GM18508 (cell line): Measurements from ENCODE around the gene TMEM233.

Experiments used
- ATAC-seq: cut with Tn5 transposase; IDR thresholded peaks from one replicate; pipeline ENCODE4 v1.9.1; 2021; ENCODE audit warnings: moderate number of reproducible peaks; ENCODE audit not compliant: insufficient read depth, unreplicated experiment

TMEM233 gene

GRCh38 chr12:119593578-119594398 is at the start of gene TMEM233:
Gene TMEM233, plus strand, starts transcription at chr12:119593774. Its CDS starts 75 bp downstream, at chr12:119593849.
- ATAC-seq, result no peak

GRCh38 chr12:119544765-119545625 is 48.6 kb upstream of the TMEM233 start:
- ATAC-seq, result no peak

GRCh38 chr12:119546340-119546739 is 47.2 kb upstream of the TMEM233 start:
- ATAC-seq, result no peak

- ATAC-seq, result no peak
Measured at GRCh38 chr12:119547001-119547400, 46.6 kb upstream of the TMEM233 start.

GRCh38 chr12:119556854-119557253 is 36.7 kb upstream of the TMEM233 start:
- no peak for ATAC-seq

GRCh38 chr12:119565404-119565803 is 28.2 kb upstream of the TMEM233 start:
- ATAC-seq, result no peak

GRCh38 chr12:119570771-119571170 is 22.8 kb upstream of the TMEM233 start:
- no peak for ATAC-seq

- ATAC-seq, result no peak
Measured at GRCh38 chr12:119573086-119573485, 20.5 kb upstream of the TMEM233 start.

GRCh38 chr12:119574255-119574654 is 19.3 kb upstream of the TMEM233 start:
- ATAC-seq, result no peak

- ATAC-seq, result no peak
Measured at GRCh38 chr12:119576118-119576810, 17.3 kb upstream of the TMEM233 start.

GRCh38 chr12:119576915-119577314 is 16.7 kb upstream of the TMEM233 start:
- ATAC-seq, result no peak

- ATAC-seq, result no peak
Measured at GRCh38 chr12:119578112-119578511, 15.5 kb upstream of the TMEM233 start.

GRCh38 chr12:119589097-119589496 is 4.5 kb upstream of the TMEM233 start:
- no peak for ATAC-seq

GRCh38 chr12:119589634-119590033 is 3.9 kb upstream of the TMEM233 start:
- no peak for ATAC-seq

GRCh38 chr12:119592232-119592631 is 1.3 kb upstream of the TMEM233 start:
- no peak for ATAC-seq

- no peak for ATAC-seq
Measured at GRCh38 chr12:119594399-119594730, 791 bp downstream of the TMEM233 start.

- ATAC-seq, result no peak
Measured at GRCh38 chr12:119594772-119595445, 1.3 kb downstream of the TMEM233 start.

GRCh38 chr12:119598159-119598558 is 4.6 kb downstream of the TMEM233 start:
- no peak for ATAC-seq

GRCh38 chr12:119601877-119602733 is 8.5 kb downstream of the TMEM233 start:
- no peak for ATAC-seq
